SJSA1 (cell line): ENCODE results near the gene KCNC1. TPM values are rescaled to one million over a fixed set of nuclear protein-coding genes. Genes with fewer than 3 reads are reported as not detected.

ENCODE experiments used
- DNase-seq, 2 experiments: peaks; one replicate each; pipeline ENCODE4 v3.0.0-alpha.2; 2015 to 2020; ENCODE audit warnings: low spot score in 2 of 2, low read depth in 1 of 2
- H3K27ac ChIP-seq: fragments of 250-450 bp; sonication (Bioruptor Pico); 2 replicates; pipeline ENCODE4 v1.5.1; 2020; ENCODE audit warnings: mild to moderate bottlenecking, moderate library complexity
- H3K27me3 ChIP-seq: fragments of 250-450 bp; sonication (Bioruptor Pico); replicated peaks from 2 replicates; pipeline ENCODE4 v1.5.1; 2020; ENCODE audit warnings: mild to moderate bottlenecking, moderate library complexity
- H3K36me3 ChIP-seq: fragments of 250-450 bp; sonication (Bioruptor Pico); 2 replicates; pipeline ENCODE4 v1.5.1; 2020; ENCODE audit warnings: mild to moderate bottlenecking
- H3K4me1 ChIP-seq: fragments of 250-450 bp; sonication (Bioruptor Pico); replicated peaks from 2 replicates; pipeline ENCODE4 v1.6.1; 2021; ENCODE audit warnings: mild to moderate bottlenecking
- H3K4me3 ChIP-seq: fragments of 250-450 bp; sonication (Bioruptor Pico); 2 replicates; pipeline ENCODE4 v1.5.1; 2020; ENCODE audit warnings: mild to moderate bottlenecking
- H3K9me3 ChIP-seq: fragments of 250-450 bp; sonication (Bioruptor Pico); replicated peaks from 2 replicates; pipeline ENCODE4 v1.5.1; 2020; ENCODE audit warnings: mild to moderate bottlenecking
- total RNA-seq: library from RNA; depleted of rRNA; stranded (reverse); fragments of >200 nt; shearing (Covaris generic); gene quantifications from 2 replicates; pipeline ENCODE4 v1.2.3, GENCODE V29; 2014

The KCNC1 gene
- total RNA-seq, 1 experiment from 2014 or later, result not detected

GRCh38 chr11:17720796-17721171 is 13.8 kb upstream of the KCNC1 start:
- DNase-seq, result no peak
- H3K27me3 ChIP-seq, result peaks cover 96% of the 10 kb centered on the region
- no peaks in the 10 kb centered on the region for H3K36me3 ChIP-seq
- peaks cover 10% of the 10 kb centered on the region; the same call in 1 of the 2 replicates for H3K9me3 ChIP-seq
- no peaks in the 10 kb centered on the region for H3K4me1 ChIP-seq
- H3K27ac ChIP-seq, result no peak overlapping the region
- no peak overlapping the region for H3K4me3 ChIP-seq

- H3K36me3 ChIP-seq, result no peaks in the 10 kb centered on the region
- no peak for DNase-seq
- no peak overlapping the region for H3K4me3 ChIP-seq
- peaks cover 10% of the 10 kb centered on the region; the same call in 1 of the 2 replicates for H3K9me3 ChIP-seq
- H3K27ac ChIP-seq, result no peak overlapping the region
- no peaks in the 10 kb centered on the region for H3K4me1 ChIP-seq
- H3K27me3 ChIP-seq, result peaks cover 96% of the 10 kb centered on the region
These were observed 13.2 kb upstream of the KCNC1 start for GRCh38 chr11:17721242-17721999.

- Histone ChIP-seq H3K27ac (no peak overlapping the region), H3K4me3 (no peak overlapping the region), H3K4me1 (no peaks in the 10 kb centered on the region), H3K9me3 (peaks cover 10% of the 10 kb centered on the region; the same call in 1 of the 2 replicates), H3K27me3 (peaks cover 93% of the 10 kb centered on the region), H3K36me3 (no peaks in the 10 kb centered on the region)
- DNase-seq, result no peak
These were observed 12.5 kb upstream of the KCNC1 start for GRCh38 chr11:17722000-17722643.

- H3K9me3 ChIP-seq, result peaks cover 10% of the 10 kb centered on the region; the same call in 1 of the 2 replicates
These were observed 10.3 kb upstream of the KCNC1 start for GRCh38 chr11:17724020-17724908.

GRCh38 chr11:17725174-17725573 is 9.4 kb upstream of the KCNC1 start:
- H3K27me3 ChIP-seq, result peaks cover 77% of the 10 kb centered on the region
- DNase-seq, result no peak

More at GRCh38 chr11:17724020-17724908, 10.3 kb upstream of the KCNC1 start:
- DNase-seq, result no peak
- H3K27me3 ChIP-seq, result peaks cover 83% of the 10 kb centered on the region
- H3K36me3 ChIP-seq, result no peaks in the 10 kb centered on the region
- H3K4me3 ChIP-seq, result no peak overlapping the region
- H3K4me1 ChIP-seq, result no peaks in the 10 kb centered on the region
- H3K27ac ChIP-seq, result no peak overlapping the region

GRCh38 chr11:17730137-17730536 is 4.4 kb upstream of the KCNC1 start:
- no peak overlapping the region for H3K27ac ChIP-seq
- no peak overlapping the region for H3K4me3 ChIP-seq
- H3K9me3 ChIP-seq, result peaks cover 4% of the 10 kb centered on the region; the same call in 1 of the 2 replicates
- H3K4me1 ChIP-seq, result peaks cover 8% of the 10 kb centered on the region
- peaks cover 48% of the 10 kb centered on the region for H3K27me3 ChIP-seq
- no peaks in the 10 kb centered on the region for H3K36me3 ChIP-seq
- DNase-seq, result no peak

More at GRCh38 chr11:17725174-17725573, 9.4 kb upstream of the KCNC1 start:
- H3K4me3 ChIP-seq, result no peak overlapping the region
- H3K9me3 ChIP-seq, result peaks cover 5% of the 10 kb centered on the region; the same call in 1 of the 2 replicates
- no peaks in the 10 kb centered on the region for H3K4me1 ChIP-seq
- no peak overlapping the region for H3K27ac ChIP-seq
- no peaks in the 10 kb centered on the region for H3K36me3 ChIP-seq

GRCh38 chr11:17730608-17731462 is 3.7 kb upstream of the KCNC1 start:
- H3K4me1 ChIP-seq, result peaks cover 10% of the 10 kb centered on the region
- H3K27me3 ChIP-seq, result peaks cover 50% of the 10 kb centered on the region
- peaks cover 8% of the 10 kb centered on the region for H3K9me3 ChIP-seq
- no peaks in the 10 kb centered on the region for H3K36me3 ChIP-seq
- no peak overlapping the region for H3K27ac ChIP-seq
- H3K4me3 ChIP-seq, result no peak overlapping the region
- DNase-seq, result peak; percentile 66 to 79

- DNase-seq, result no peak
- H3K36me3 ChIP-seq, result no peaks in the 10 kb centered on the region
- H3K27me3 ChIP-seq, result peaks cover 53% of the 10 kb centered on the region
- H3K9me3 ChIP-seq, result peaks cover 12% of the 10 kb centered on the region
- no peak overlapping the region for H3K27ac ChIP-seq
- no peak overlapping the region for H3K4me3 ChIP-seq
- H3K4me1 ChIP-seq, result peaks cover 10% of the 10 kb centered on the region
These were observed 1.3 kb upstream of the KCNC1 start for GRCh38 chr11:17733261-17733660.

- DNase-seq, result peak in 1 of 2 experiments; percentile 71
- Histone ChIP-seq H3K27me3 (peaks cover 61% of the 10 kb centered on the region), H3K4me1 (peaks cover 10% of the 10 kb centered on the region), H3K4me3 (no peak overlapping the region), H3K36me3 (no peaks in the 10 kb centered on the region), H3K27ac (no peak overlapping the region), H3K9me3 (peaks cover 12% of the 10 kb centered on the region)
These were observed 621 bp downstream of the KCNC1 start for GRCh38 chr11:17734986-17735817.

- Histone ChIP-seq H3K27ac (no peak overlapping the region), H3K9me3 (peaks cover 12% of the 10 kb centered on the region), H3K36me3 (no peaks in the 10 kb centered on the region), H3K27me3 (peaks cover 68% of the 10 kb centered on the region), H3K4me1 (peaks cover 10% of the 10 kb centered on the region), H3K4me3 (no peak overlapping the region)
- no peak for DNase-seq
These were observed 1.4 kb downstream of the KCNC1 start for GRCh38 chr11:17735818-17736578.

GRCh38 chr11:17736579-17736893 is 2.0 kb downstream of the KCNC1 start:
- no peaks in the 10 kb centered on the region for H3K36me3 ChIP-seq

More at GRCh38 chr11:17736579-17736893, 2.0 kb downstream of the KCNC1 start:
- H3K9me3 ChIP-seq, result peaks cover 12% of the 10 kb centered on the region
- no peak overlapping the region for H3K27ac ChIP-seq
- no peak for DNase-seq
- H3K4me3 ChIP-seq, result no peak overlapping the region
- H3K4me1 ChIP-seq, result peaks cover 10% of the 10 kb centered on the region
- H3K27me3 ChIP-seq, result peaks cover 70% of the 10 kb centered on the region
